ENCODE data around the gene CDCA8. TPM values are rescaled to one million over a fixed set of nuclear protein-coding genes. Genes with fewer than 3 reads are reported as not detected.
A peak's percentile ranks its signal among the peaks of the same experiment; 100 is the strongest.

The CDCA8 gene
- total RNA-seq, 1 donor from 2014 or later, result 3.1 TPM

- TF ChIP-seq, protein P1, sequence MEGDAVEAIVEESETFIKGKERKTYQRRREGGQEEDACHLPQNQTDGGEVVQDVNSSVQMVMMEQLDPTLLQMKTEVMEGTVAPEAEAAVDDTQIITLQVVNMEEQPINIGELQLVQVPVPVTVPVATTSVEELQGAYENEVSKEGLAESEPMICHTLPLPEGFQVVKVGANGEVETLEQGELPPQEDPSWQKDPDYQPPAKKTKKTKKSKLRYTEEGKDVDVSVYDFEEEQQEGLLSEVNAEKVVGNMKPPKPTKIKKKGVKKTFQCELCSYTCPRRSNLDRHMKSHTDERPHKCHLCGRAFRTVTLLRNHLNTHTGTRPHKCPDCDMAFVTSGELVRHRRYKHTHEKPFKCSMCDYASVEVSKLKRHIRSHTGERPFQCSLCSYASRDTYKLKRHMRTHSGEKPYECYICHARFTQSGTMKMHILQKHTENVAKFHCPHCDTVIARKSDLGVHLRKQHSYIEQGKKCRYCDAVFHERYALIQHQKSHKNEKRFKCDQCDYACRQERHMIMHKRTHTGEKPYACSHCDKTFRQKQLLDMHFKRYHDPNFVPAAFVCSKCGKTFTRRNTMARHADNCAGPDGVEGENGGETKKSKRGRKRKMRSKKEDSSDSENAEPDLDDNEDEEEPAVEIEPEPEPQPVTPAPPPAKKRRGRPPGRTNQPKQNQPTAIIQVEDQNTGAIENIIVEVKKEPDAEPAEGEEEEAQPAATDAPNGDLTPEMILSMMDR (IDR thresholded peaks at IDR 0.05; ENCODE audit: insufficient read depth, low read length, poor library complexity, severe bottlenecking), result no peak
- no peak for DNase-seq (ENCODE audit: low read depth)
- H3K27me3 ChIP-seq (ENCODE audit: control insufficient read depth, insufficient read depth, low read length), result peaks cover 39% of the 10 kb centered on the region
- H3K4me3 ChIP-seq (ENCODE audit: low read depth, low read length), result no peak overlapping the region
- no peaks in the 10 kb centered on the region for H3K36me3 ChIP-seq (ENCODE audit: control insufficient read depth, insufficient read depth, low read length)
Observed at GRCh38 chr1:37752583-37753471, 60.5 kb downstream of the CDCA8 start.

DNA sequence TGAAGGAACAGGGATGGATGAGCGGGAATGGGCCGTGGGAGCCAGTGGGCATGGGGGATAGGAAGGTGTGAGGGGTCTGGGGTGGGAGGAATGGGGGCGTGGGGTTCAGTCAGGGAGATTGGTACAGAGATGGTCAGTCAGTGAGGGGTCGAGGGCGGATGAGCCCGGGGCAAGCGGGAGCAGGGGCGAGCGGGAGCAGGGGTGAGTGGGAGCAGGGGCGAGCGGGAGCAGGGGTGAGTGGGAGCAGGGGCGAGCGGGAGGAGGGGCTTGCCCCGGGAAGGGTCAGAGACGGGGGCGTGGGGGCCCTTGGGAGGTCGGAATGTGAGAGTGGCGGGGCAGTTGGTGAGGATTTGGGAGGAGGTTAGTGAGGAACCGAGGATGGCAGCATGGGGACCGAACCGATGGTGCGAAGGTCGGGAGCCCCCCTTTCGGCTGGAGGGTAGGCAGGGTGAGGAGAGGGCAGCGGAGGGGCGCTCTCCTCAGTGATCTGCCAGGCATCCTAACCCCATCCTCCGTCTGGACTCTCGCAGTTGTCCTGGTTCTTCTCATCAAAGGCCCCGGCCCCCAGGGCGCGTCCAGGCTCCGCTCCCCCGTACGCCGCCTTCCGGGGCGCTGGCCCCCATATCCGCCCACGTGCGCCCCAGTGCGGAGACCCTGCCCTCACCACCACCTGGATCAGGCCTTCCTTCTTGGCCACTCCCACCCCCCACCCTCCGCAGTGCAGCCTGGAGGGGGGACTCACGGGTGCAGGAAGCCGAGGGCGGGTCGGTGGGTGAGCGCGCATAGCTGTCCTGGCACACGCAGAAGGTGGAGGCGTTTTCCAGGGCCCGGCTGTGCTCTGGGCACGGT, 61.4 kb downstream of the CDCA8 start:
- no peak for DNase-seq (ENCODE audit: low read depth)
- Histone ChIP-seq H3K4me3 (ENCODE audit: low read depth, low read length) (no peak overlapping the region), H3K27me3 (ENCODE audit: control insufficient read depth, insufficient read depth, low read length) (peaks cover 42% of the 10 kb centered on the region), H3K36me3 (ENCODE audit: control insufficient read depth, insufficient read depth, low read length) (no peaks in the 10 kb centered on the region)
- TF ChIP-seq, protein P1 (IDR thresholded peaks at IDR 0.05; ENCODE audit: insufficient read depth, low read length, poor library complexity, severe bottlenecking), result no peak

- peaks cover 44% of the 10 kb centered on the region for H3K27me3 ChIP-seq (ENCODE audit: control insufficient read depth, insufficient read depth, low read length)
- DNase-seq (ENCODE audit: low read depth), result peak; percentile 5
Observed at GRCh38 chr1:37755290-37755689, 63.0 kb downstream of the CDCA8 start.

DNA sequence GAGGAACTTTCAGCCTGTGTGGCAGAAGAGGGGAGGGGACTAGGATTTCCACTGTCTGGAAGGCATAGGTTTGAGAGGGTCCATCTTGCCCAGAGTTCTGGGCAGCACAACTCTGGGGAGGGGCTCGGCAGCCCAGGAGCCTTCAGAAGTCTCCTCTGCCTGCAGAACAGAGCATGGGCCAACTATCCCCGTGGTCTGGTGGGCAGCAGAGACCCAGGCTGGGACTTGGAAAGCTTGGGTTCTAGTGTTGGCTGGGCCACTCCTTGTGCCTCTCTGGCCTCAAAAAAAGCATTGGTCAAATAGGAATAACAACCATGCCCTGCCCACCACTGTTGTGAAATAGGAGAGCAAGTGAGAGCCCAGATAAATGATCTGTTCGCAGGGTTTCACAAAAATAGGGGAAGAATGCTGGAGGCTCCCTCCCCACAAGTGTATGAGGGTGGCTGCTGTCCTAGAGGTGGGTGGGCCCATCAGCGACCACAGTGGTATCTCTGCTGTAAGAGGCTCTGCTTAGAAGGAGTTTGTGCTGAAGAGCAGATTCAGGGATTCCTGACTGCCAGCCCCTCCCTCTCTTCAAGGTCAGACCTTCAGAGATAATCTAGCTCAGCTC, 63.7 kb downstream of the CDCA8 start:
- TF ChIP-seq, protein P1 (IDR thresholded peaks at IDR 0.05; ENCODE audit: insufficient read depth, low read length, poor library complexity, severe bottlenecking), result no peak
- Histone ChIP-seq H3K4me3 (ENCODE audit: low read depth, low read length) (no peak overlapping the region), H3K36me3 (ENCODE audit: control insufficient read depth, insufficient read depth, low read length) (no peaks in the 10 kb centered on the region), H3K27me3 (ENCODE audit: control insufficient read depth, insufficient read depth, low read length) (peaks cover 44% of the 10 kb centered on the region)
- no peak for DNase-seq (ENCODE audit: low read depth)

More at GRCh38 chr1:37755290-37755689, 63.0 kb downstream of the CDCA8 start:
- Histone ChIP-seq H3K36me3 (ENCODE audit: control insufficient read depth, insufficient read depth, low read length) (no peaks in the 10 kb centered on the region), H3K4me3 (ENCODE audit: low read depth, low read length) (no peak overlapping the region)
- TF ChIP-seq, protein P1 (IDR thresholded peaks at IDR 0.05; ENCODE audit: insufficient read depth, low read length, poor library complexity, severe bottlenecking), result no peak

Other genes starting within 250 kb of the CDCA8 start
- gene ZC3H12A, start 217.9 kb upstream of the CDCA8 start, total RNA-seq, result 34.2 and 38.3 TPM in 2 replicates
- gene MEAF6, start 177.8 kb upstream of the CDCA8 start, total RNA-seq, result 88.1 and 110 TPM in 2 replicates
- 18.3 and 19.3 TPM in 2 replicates for gene SNIP1, start 138.2 kb upstream of the CDCA8 start, total RNA-seq
- 8.7 and 12.9 TPM in 2 replicates for gene DNALI1, start 135.6 kb upstream of the CDCA8 start, total RNA-seq
- gene GNL2, start 96.6 kb upstream of the CDCA8 start, total RNA-seq, result 47.8 and 52.6 TPM in 2 replicates
- gene RSPO1, start 57.6 kb upstream of the CDCA8 start, total RNA-seq, result 0.08 and 0.14 TPM in 2 replicates
- gene EPHA10, start 72.6 kb downstream of the CDCA8 start, total RNA-seq, result 0.13 and 0.55 TPM in 2 replicates
- 6.4 and 8.7 TPM in 2 replicates for gene MANEAL, start 101.3 kb downstream of the CDCA8 start, total RNA-seq
- 112 and 118 TPM in 2 replicates for gene C1orf122, start 115.3 kb downstream of the CDCA8 start, total RNA-seq
- 48.7 and 54.7 TPM in 2 replicates for gene YRDC, start 115.7 kb downstream of the CDCA8 start, total RNA-seq
- gene MTF1, start 167.1 kb downstream of the CDCA8 start, total RNA-seq, result 4.3 and 5.2 TPM in 2 replicates

All from kidney epithelial cell (primary cell).